Subcutaneous preadipocyte (primary cell): ENCODE data around the gene UQCC2. TPM values are rescaled to one million over a fixed set of nuclear protein-coding genes. Genes with fewer than 3 reads are reported as not detected.

Source experiments
- small RNA-seq: library from RNA; depleted of rRNA; stranded (forward); fragments of <200 nt; gene quantifications from one replicate; pipeline ENCODE3, GENCODE V24; 2012
- total RNA-seq: library from RNA; depleted of rRNA; stranded (reverse); fragments of >200 nt; gene quantifications from 2 replicates; pipeline ENCODE4 v1.2.3, GENCODE V29; 2012

Gene UQCC2
- total RNA-seq: 13.6 and 18.6 TPM in 2 replicates

GRCh38 chr6:33711140-33712129 is at the start of gene UQCC2:
Gene UQCC2 (minus strand): TSS chr6:33711700. CDS start chr6:33711686, 14 bp downstream.

GRCh38 chr6:33746651-33747100 is 35.2 kb upstream of the UQCC2 start, which contains the start of gene IP6K3:
Gene IP6K3 (minus strand): TSS chr6:33746905. CDS start chr6:33735476, 11,429 bp downstream.

Small RNA genes lying within 50 kb of the gene (small RNA-seq; reads per million reads assigned to genes)
- gene MIR3934: not detected

Other genes with a start within 250 kb of the UQCC2 start
- 10.3 and 15.2 TPM in 2 replicates for gene BAK1, start 131.4 kb downstream of the UQCC2 start, total RNA-seq
- 66.1 and 103 TPM in 2 replicates for gene ITPR3, start 90.4 kb downstream of the UQCC2 start, total RNA-seq
- gene IP6K3, start 35.2 kb upstream of the UQCC2 start, total RNA-seq: not detected in 2 replicates
- 21.3 and 35.8 TPM in 2 replicates for gene LEMD2, start 77.4 kb upstream of the UQCC2 start, total RNA-seq
- gene MLN, start 92.3 kb upstream of the UQCC2 start, total RNA-seq: not detected in 2 replicates